K562 (cell line): ENCODE measurements around the gene APBA2. TPM values are rescaled to one million over a fixed set of nuclear protein-coding genes. Genes with fewer than 3 reads are reported as not detected.

ENCODE experiments used
- ATAC-seq: fragments of 200-7000 bp; cut with Tn5 transposase; 3 replicates; pipeline ENCODE4 v1.9.1; 2020; ENCODE audit warnings: moderate library complexity
- BruUV-seq: library from RNA; stranded (reverse); fragments of 400-500 nt; replicated peaks from 2 replicates; lab custom pipeline; 2021; lab: Mats Ljungman, UMichigan
- CTCF ChIA-PET: fragments of 300-600 bp; formaldehyde crosslinking; extraction: SDS; loops from one replicate; lab custom pipeline; 2021; ENCODE audit warnings: low intra/inter-chr PET ratio; lab: Yijun Ruan, JAX
- POLR2A ChIA-PET: fragments of 300-600, 350-650 bp; sonication (Branson Sonifier 250); formaldehyde crosslinking; extraction: SDS; loops from one replicate; lab custom pipeline; 2021; ENCODE audit warnings: antibody characterized with exemption, inconsistent platforms; lab: Yijun Ruan, JAX
- DNase-seq, 4 experiments: peaks; one replicate each; pipeline versions ENCODE4 v3.0.0 to v3.0.0-alpha.2; 2011 to 2018; ENCODE audit warnings: low spot score in 3 of 4, mixed read lengths in 3 of 4; ENCODE audit errors: extremely low read depth in 1 of 4
- FAIRE-seq: peaks from 2 replicates; lab custom pipeline; 2011; peaks lifted over from hg19 to GRCh38; lab: Jason Lieb, UNC
- H2AFZ ChIP-seq: 2 replicates; pipeline ENCODE4 v1.6.0; 2011; ENCODE audit warnings: low read depth, low read length, control low read depth, inconsistent platforms
- H3K27ac ChIP-seq: fragments of 200-600 bp; 3 replicates; pipeline ENCODE4 v1.8.0; 2011; ENCODE audit warnings: low read depth, mild to moderate bottlenecking, control low read depth, inconsistent platforms, low read length, moderate library complexity, mixed read lengths; ENCODE audit errors: extremely low read depth
- H3K27me3 ChIP-seq, 2 experiments: fragments of 300-600 bp in 1 of 2; 2 replicates in 1 of 2; 3 replicates in 1 of 2; pipeline versions ENCODE4 v1.6.0 to v1.8.0; 2011; ENCODE audit warnings: inconsistent platforms in 2 of 2, low read length in 2 of 2, mild to moderate bottlenecking in 1 of 2, mixed read lengths in 1 of 2, moderate library complexity in 1 of 2; ENCODE audit not compliant: control insufficient read depth in 2 of 2, insufficient read depth in 2 of 2
- H3K36me3 ChIP-seq: fragments of 300-600 bp; 3 replicates; pipeline ENCODE4 v1.8.0; 2011; ENCODE audit warnings: mild to moderate bottlenecking, low read length, inconsistent platforms; ENCODE audit not compliant: control insufficient read depth, insufficient read depth
- H3K4me1 ChIP-seq, 2 experiments: fragments of 200-600 bp in 1 of 2; replicated peaks in 1 of 2; 2 replicates in 1 of 2; 3 replicates in 1 of 2; pipeline versions ENCODE4 v1.5.1 to v1.8.0; 2011; ENCODE audit warnings: inconsistent platforms in 2 of 2, low read length in 2 of 2, mild to moderate bottlenecking in 1 of 2, mixed read lengths in 1 of 2, moderate library complexity in 1 of 2; ENCODE audit not compliant: control insufficient read depth in 2 of 2, insufficient read depth in 2 of 2
- H3K4me2 ChIP-seq: 2 replicates; pipeline ENCODE4 v1.6.1; 2011; ENCODE audit warnings: low read length, control low read depth, inconsistent platforms, mixed read lengths; ENCODE audit not compliant: insufficient read depth
- H3K4me3 ChIP-seq: fragments of 200-600 bp; sonication (generic), shearing (Covaris generic); 2 replicates; pipeline ENCODE4 v1.5.1; 2016; ENCODE audit warnings: control low read depth, inconsistent platforms
- H3K79me2 ChIP-seq: fragments of 200-600 bp; 3 replicates; pipeline ENCODE4 v1.8.0; 2011; ENCODE audit warnings: low read length, inconsistent platforms; ENCODE audit not compliant: control insufficient read depth, insufficient read depth
- H3K9ac ChIP-seq, 2 experiments: 2 replicates each; pipeline versions ENCODE4 v1.6.0 to v1.6.1; 2011; ENCODE audit warnings: low read depth in 2 of 2, low read length in 2 of 2, control low read depth in 1 of 2, inconsistent platforms in 1 of 2, mild to moderate bottlenecking in 1 of 2, mixed read lengths in 1 of 2; ENCODE audit not compliant: insufficient read depth in 1 of 2
- H3K9me1 ChIP-seq: one replicate; pipeline ENCODE4 v1.6.0; 2011; ENCODE audit warnings: inconsistent platforms, mild to moderate bottlenecking, low read length, moderate library complexity; ENCODE audit not compliant: control insufficient read depth, insufficient read depth
- H3K9me3 ChIP-seq: replicated peaks from 2 replicates; pipeline ENCODE4 v1.5.1; 2011; ENCODE audit warnings: low read depth, low read length, inconsistent platforms; ENCODE audit not compliant: control insufficient read depth, insufficient read depth
- H4K20me1 ChIP-seq: replicated peaks from 2 replicates; pipeline ENCODE4 v1.6.1; 2011; ENCODE audit warnings: low read length, inconsistent platforms, mixed read lengths; ENCODE audit not compliant: control insufficient read depth, insufficient read depth
- CBFB ChIP-seq: sonication (generic); formaldehyde crosslinking; IDR thresholded peaks from 2 replicates; pipeline ENCODE4 v1.4.0; 2020; ENCODE audit warnings: mild to moderate bottlenecking, missing genetic modification reagents
- FIP1L1 ChIP-seq: fragments of 200-400 bp; formaldehyde crosslinking; IDR thresholded peaks from 2 replicates; pipeline ENCODE4 v1.6.1; 2018; ENCODE audit warnings: mild to moderate bottlenecking, low read depth, low read length; ENCODE audit not compliant: poor library complexity, severe bottlenecking
- FOXJ3 ChIP-seq: sonication (generic); formaldehyde crosslinking; IDR thresholded peaks from 2 replicates; pipeline ENCODE4 v1.4.0; 2020; ENCODE audit warnings: mild to moderate bottlenecking, missing genetic modification reagents
- GATA2 ChIP-seq: sonication (generic); formaldehyde crosslinking; IDR thresholded peaks from 2 replicates; pipeline ENCODE4 v1.4.0; 2020; ENCODE audit warnings: mild to moderate bottlenecking, missing genetic modification reagents
- KDM1A ChIP-seq, 2 experiments: fragments of 450-650 bp; IDR thresholded peaks; 2 replicates each; pipeline ENCODE4 v1.6.1; 2016; ENCODE audit warnings: mild to moderate bottlenecking in 2 of 2
- NCOR1 ChIP-seq: fragments of 450-650 bp; IDR thresholded peaks from 2 replicates; pipeline ENCODE4 v1.6.1; 2016; ENCODE audit warnings: mild to moderate bottlenecking, moderate library complexity
- NUFIP1 ChIP-seq: fragments of 450-650 bp; IDR thresholded peaks from 2 replicates; pipeline ENCODE4 v1.6.1; 2018; ENCODE audit not compliant: partially characterized antibody
- PHB ChIP-seq: fragments of 250-450 bp; sonication (Bioruptor Pico); IDR thresholded peaks from 2 replicates; pipeline ENCODE4 v1.5.0; 2021
- PHF21A ChIP-seq: fragments of 450-650 bp; IDR thresholded peaks from 2 replicates; pipeline ENCODE4 v1.6.1; 2017; ENCODE audit warnings: low read depth, borderline replicate concordance
- RBM15 ChIP-seq: fragments of 200-400 bp; formaldehyde crosslinking; IDR thresholded peaks from 2 replicates; pipeline ENCODE4 v1.6.1; 2018; ENCODE audit warnings: mild to moderate bottlenecking, low read length, moderate library complexity; ENCODE audit not compliant: insufficient read depth
- SRSF1 ChIP-seq: fragments of 200-400 bp; formaldehyde crosslinking; IDR thresholded peaks from 2 replicates; pipeline ENCODE4 v1.6.1; 2017; ENCODE audit warnings: mild to moderate bottlenecking, low read depth, low read length, moderate library complexity
- ZNF212 ChIP-seq: fragments of 450-650 bp; formaldehyde crosslinking; IDR thresholded peaks from 2 replicates; pipeline ENCODE4 v1.4.0; 2020; ENCODE audit warnings: mild to moderate bottlenecking
- ZNF224 ChIP-seq: sonication (generic); formaldehyde crosslinking; IDR thresholded peaks from 2 replicates; pipeline ENCODE4 v1.8.0; 2022; ENCODE audit warnings: mild to moderate bottlenecking, missing genetic modification reagents
- ZNF324 ChIP-seq: fragments of 250-450 bp; sonication (Bioruptor Pico); IDR thresholded peaks from 2 replicates; pipeline ENCODE4 v1.4.0; 2020; ENCODE audit warnings: mild to moderate bottlenecking
- ZNF830 ChIP-seq: fragments of 250-450 bp; sonication (Bioruptor Pico); IDR thresholded peaks from 2 replicates; pipeline ENCODE4 v1.5.0; 2021; ENCODE audit warnings: mild to moderate bottlenecking
- WGBS: fragments of 100-300 bp; shearing (Covaris generic); methylation state at CpG from one replicate; pipeline ENCODE4 v1.1.6; 2016; ENCODE audit warnings: low coverage, mixed read lengths; ENCODE audit not compliant: insufficient coverage; ENCODE audit errors: missing lambda C conversion rate; 5-methylcytosine and 5-hydroxymethylcytosine counted together
- in situ Hi-C: fragments of 300-500 bp; cut with MboI; formaldehyde crosslinking; loops from 4 replicates; pipeline ENCODE4 v1.15.0; 2018; ENCODE audit warnings: inconsistent platforms, mixed read lengths
- intact Hi-C: fragments of 100-400 bp; cut with micrococcal nuclease; formaldehyde crosslinking; loops from 2 replicates; pipeline ENCODE4 v1.14.2; 2022
- polyA plus RNA-seq, 8 experiments: library from polyadenylated mRNA; depleted of rRNA in 4 of 8; stranded (reverse) in 5 of 8; unstranded in 3 of 8; fragments of >200 nt; fragmentation: Nextera tagmentation in 2 of 8; fragmentation: Illumina TruSeq in 1 of 8; extraction: Ambion mirVana in 2 of 8; extraction: Trizol in 1 of 8; gene quantifications; 2 replicates each; pipeline versions ENCODE4 v1.2.1 to v1.2.3, GENCODE V29; 2011 to 2014; ENCODE audit warnings: inconsistent platforms in 1 of 8, missing spikeins in 1 of 8
- total RNA-seq, 7 experiments: library from RNA; depleted of rRNA in 6 of 7; stranded (reverse); fragments of >200 nt in 6 of 7; fragmentation: Illumina TruSeq in 2 of 7; extraction: Trizol in 2 of 7; gene quantifications; 2 replicates each; pipeline versions ENCODE4 v1.2.1 to v1.2.3, GENCODE V29; 2011 to 2021; ENCODE audit warnings: low replicate concordance in 1 of 7
- TF ChIP-seq, protein P1 (sequence below), 2 experiments: fragments of 450-650 bp in 1 of 2; sonication (generic) in 1 of 2; formaldehyde crosslinking in 1 of 2; IDR thresholded peaks in 1 of 2; conservative IDR thresholded peaks in 1 of 2; 2 replicates each; pipeline versions ENCODE4 v1.6.1 to v1.8.1; 2016 to 2023; ENCODE audit warnings: mild to moderate bottlenecking in 2 of 2, moderate library complexity in 2 of 2, inconsistent platforms in 1 of 2, missing genetic modification reagents in 1 of 2
- TF ChIP-seq, protein P2 (sequence below): fragments of 250-450 bp; sonication (Bioruptor Pico); IDR thresholded peaks from 2 replicates; pipeline ENCODE4 v1.8.0; 2022; ENCODE audit warnings: moderate library complexity, mild to moderate bottlenecking, inconsistent platforms
- TF ChIP-seq, protein P3 (sequence below): fragments of 450-650 bp; IDR thresholded peaks from 2 replicates; pipeline ENCODE4 v1.6.1; 2016; ENCODE audit warnings: antibody characterized with exemption
- TF ChIP-seq, protein P4 (sequence below): fragments of 450-650 bp; formaldehyde crosslinking; IDR thresholded peaks from 2 replicates; pipeline ENCODE4 v1.4.0; 2020; ENCODE audit warnings: mild to moderate bottlenecking, mixed read lengths

APBA2 gene
- total and polyA plus RNA-seq, 9 of the 15 experiments (the other 6 are each of a cell fraction or from before 2014, with no cell fraction given), result 0.24 to 40.9 (median 25.2) TPM

DNA sequence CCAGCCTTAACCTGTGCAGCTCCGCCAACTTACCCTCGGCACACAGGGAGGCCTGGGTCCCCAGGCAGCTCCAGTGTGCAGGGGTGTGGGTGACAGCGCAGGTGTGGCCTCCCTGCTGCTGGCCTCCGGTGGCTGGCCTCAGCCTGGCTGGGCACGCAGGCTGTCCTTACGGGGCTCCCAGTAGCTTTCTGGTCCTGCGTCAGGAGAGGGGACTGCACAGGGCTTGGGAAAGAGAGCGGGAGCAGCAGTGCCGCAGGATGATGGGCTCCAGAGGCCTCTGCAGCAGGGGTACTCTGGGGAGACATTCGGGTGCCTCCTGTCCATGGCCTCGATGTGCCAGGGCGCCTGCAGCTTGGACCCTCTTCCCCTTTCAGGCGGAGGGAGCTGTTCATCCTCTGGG is 9.4 kb downstream of the APBA2 start:
- CTCF ChIA-PET, result no interaction called here
- no peak overlapping the region for H2AFZ ChIP-seq
- FAIRE-seq, result no peak

More for the DNA sequence above, 9.4 kb downstream of the APBA2 start:
- H3K9me3 ChIP-seq, result no peaks in the 10 kb centered on the region
- in situ Hi-C loops, result no loop called here
- no peak for ATAC-seq
- H3K27ac ChIP-seq, result no peak overlapping the region
- TF ChIP-seq, protein P1, sequence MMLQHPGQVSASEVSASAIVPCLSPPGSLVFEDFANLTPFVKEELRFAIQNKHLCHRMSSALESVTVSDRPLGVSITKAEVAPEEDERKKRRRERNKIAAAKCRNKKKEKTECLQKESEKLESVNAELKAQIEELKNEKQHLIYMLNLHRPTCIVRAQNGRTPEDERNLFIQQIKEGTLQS (IDR thresholded peaks at IDR 0.05), result no peak
- TF ChIP-seq, protein P1 (CRISPR knock-in tag; conservative IDR thresholded peaks at IDR 0.05), result no peak
- TF ChIP-seq, protein P2, sequence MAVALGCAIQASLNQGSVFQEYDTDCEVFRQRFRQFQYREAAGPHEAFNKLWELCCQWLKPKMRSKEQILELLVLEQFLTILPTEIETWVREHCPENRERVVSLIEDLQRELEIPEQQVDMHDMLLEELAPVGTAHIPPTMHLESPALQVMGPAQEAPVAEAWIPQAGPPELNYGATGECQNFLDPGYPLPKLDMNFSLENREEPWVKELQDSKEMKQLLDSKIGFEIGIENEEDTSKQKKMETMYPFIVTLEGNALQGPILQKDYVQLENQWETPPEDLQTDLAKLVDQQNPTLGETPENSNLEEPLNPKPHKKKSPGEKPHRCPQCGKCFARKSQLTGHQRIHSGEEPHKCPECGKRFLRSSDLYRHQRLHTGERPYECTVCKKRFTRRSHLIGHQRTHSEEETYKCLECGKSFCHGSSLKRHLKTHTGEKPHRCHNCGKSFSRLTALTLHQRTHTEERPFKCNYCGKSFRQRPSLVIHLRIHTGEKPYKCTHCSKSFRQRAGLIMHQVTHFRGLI, result no peak
- no peak for TF ChIP-seq ZNF212
- no peak for TF ChIP-seq RBM15
- no peak for TF ChIP-seq ZNF324
- no peak for TF ChIP-seq ZNF224
- TF ChIP-seq NUFIP1, result no peak
- TF ChIP-seq KDM1A (IDR thresholded peaks at IDR 0.05), result no peak
- TF ChIP-seq GATA2 (CRISPR knock-in tag), result no peak
- TF ChIP-seq NCOR1, result no peak
- no peak for TF ChIP-seq FOXJ3
- no peak for TF ChIP-seq ZNF830 (CRISPR knock-in tag)
- no peak for TF ChIP-seq CBFB (CRISPR knock-in tag)
- TF ChIP-seq, protein P3, sequence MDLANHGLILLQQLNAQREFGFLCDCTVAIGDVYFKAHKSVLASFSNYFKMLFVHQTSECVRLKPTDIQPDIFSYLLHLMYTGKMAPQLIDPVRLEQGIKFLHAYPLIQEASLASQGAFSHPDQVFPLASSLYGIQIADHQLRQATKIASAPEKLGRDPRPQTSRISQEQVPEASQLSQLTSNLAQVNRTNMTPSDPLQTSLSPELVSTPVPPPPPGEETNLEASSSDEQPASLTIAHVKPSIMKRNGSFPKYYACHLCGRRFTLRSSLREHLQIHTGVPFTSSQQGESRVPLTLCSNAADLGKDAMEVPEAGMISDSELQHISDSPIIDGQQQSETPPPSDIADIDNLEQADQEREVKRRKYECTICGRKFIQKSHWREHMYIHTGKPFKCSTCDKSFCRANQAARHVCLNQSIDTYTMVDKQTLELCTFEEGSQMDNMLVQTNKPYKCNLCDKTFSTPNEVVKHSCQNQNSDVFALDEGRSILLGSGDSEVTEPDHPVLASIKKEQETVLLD, result no peak
- no peak for TF ChIP-seq SRSF1
- no peak for TF ChIP-seq FIP1L1
- TF ChIP-seq, protein P4, sequence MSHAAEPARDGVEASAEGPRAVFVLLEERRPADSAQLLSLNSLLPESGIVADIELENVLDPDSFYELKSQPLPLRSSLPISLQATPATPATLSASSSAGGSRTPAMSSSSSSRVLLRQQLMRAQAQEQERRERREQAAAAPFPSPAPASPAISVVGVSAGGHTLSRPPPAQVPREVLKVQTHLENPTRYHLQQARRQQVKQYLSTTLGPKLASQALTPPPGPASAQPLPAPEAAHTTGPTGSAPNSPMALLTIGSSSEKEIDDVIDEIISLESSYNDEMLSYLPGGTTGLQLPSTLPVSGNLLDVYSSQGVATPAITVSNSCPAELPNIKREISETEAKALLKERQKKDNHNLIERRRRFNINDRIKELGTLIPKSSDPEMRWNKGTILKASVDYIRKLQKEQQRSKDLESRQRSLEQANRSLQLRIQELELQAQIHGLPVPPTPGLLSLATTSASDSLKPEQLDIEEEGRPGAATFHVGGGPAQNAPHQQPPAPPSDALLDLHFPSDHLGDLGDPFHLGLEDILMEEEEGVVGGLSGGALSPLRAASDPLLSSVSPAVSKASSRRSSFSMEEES (CRISPR knock-in tag), result no peak
- no peak for TF ChIP-seq PHB (CRISPR knock-in tag)
- no peak for TF ChIP-seq PHF21A
- intact Hi-C loops, result no loop called here
- WGBS, result 92% methylated on average over 9 of the region's 13 CpGs
- no peak for DNase-seq
- H3K4me3 ChIP-seq, result no peak overlapping the region
- H4K20me1 ChIP-seq, result no peaks in the 10 kb centered on the region; the same call in 1 of the 2 replicates
- H3K4me2 ChIP-seq, result no peak overlapping the region
- H3K9me1 ChIP-seq, result peaks cover 3% of the 10 kb centered on the region
- no peaks in the 10 kb centered on the region for H3K27me3 ChIP-seq
- POLR2A ChIA-PET, result interaction anchor here (0.8 to 1.1 kb wide), 3 partner anchors 8 to 11 kb away, joined by 3 to 6 read pairs (median 5); no protein-coding TSS in a partner anchor
- H3K79me2 ChIP-seq, result peaks cover 86% of the 10 kb centered on the region
- H3K4me1 ChIP-seq, result peaks cover 22 to 27% of the 10 kb centered on the region in 2 experiments
- H3K36me3 ChIP-seq, result no peaks in the 10 kb centered on the region; the same call in 2 of the 3 replicates
- 0 out of 4 replicates have a peak overlapping the region, but pooled peaks of 1 of the 2 experiments have one; percentile 48 for H3K9ac ChIP-seq
- no TSS peak for BruUV-seq
